ENCODE results near the gene SMURF2.

SMURF2 gene

DNA sequence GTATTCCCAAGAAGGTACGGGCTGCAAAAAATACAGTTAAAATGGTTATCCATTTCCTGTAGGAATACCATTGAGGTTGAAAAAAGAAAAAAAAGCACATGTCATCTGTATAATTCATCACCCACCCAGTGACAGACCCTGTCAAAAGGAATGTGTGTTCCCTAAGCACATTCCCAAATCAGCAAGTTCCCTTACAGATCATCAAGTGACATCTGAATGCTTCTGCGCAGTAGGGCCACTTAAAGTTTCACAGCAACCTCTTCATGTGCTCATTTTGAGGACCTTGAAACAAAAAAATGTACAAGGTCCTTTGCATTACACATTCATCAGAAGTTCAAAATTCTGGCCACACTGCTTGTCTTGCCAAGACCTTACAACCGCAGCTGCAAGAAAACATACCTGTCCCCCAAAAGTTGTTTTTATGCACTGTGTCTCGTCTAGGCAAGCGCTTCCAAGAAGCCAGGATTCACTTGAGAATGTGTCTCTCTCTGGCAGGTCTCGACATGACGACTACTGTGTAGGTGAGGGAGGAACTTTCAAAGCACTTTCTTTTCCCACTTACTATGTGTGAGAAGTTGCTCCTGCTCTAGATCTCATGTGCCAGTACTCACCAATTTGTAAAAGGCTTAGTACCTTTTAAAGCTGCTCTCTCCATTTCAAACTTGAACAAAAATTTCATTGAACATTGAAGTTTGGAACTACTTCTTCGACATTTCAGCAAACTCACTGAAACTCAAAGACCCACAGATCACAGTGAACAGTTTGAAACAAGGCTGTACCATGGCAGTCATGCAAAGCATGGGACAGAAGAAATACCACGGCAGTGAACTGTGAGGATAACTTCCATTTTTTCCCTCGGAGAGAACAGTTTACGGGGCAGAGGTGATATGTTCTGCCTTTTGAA, 161.0 kb downstream of the SMURF2 start:
- peak; percentile 22 for DNase-seq

DNA sequence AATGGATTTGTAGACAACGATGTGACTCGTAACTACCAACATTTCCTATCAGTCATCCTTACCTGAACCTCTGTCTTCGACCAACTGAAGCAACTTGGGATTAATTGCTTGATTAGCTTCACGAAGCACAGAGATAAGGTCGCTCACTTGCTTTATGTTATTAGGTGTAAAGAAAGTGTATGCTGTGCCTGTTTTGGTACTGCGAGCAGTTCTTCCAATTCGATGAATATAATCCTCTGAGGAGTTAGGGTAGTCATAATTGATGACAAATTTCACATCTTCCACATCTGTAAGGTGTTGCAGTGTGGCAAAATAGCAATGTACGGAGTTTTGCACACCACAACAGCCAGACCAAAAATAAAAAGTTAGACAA, 161.6 kb downstream of the SMURF2 start:
- DNase-seq, result peak; percentile 8

DNA sequence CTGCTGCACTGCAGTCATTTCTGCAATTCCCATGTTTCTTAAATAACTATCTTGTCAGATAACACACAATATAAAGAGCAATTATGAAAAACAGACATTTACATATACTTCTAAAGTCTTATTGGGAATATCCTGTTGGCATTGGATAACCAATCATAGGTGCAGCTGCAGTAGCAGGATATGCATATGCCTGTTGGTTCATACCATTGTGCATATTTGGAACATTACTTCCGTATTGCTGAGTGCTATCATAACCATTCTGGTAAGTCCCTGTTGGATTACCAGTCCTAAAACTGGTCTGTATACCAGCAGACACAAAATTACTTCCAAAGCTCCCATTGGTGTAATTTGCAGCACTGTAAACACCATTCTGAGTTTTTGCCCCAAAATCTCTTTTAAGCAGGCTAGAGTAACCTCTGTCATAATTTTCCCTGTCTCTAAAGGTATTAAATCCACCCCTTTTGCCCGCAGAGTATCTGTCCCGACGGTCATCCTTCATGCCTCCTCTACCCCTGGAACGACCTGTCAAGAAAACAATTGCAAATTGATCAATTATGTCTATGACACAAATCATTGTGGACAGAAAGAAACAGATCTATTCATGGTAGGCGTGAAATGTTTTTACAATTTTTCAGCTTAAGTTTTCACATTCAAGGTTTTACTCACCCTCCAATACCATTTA, 162.2 kb downstream of the SMURF2 start:
- DNase-seq, result peak; percentile 26

DNA sequence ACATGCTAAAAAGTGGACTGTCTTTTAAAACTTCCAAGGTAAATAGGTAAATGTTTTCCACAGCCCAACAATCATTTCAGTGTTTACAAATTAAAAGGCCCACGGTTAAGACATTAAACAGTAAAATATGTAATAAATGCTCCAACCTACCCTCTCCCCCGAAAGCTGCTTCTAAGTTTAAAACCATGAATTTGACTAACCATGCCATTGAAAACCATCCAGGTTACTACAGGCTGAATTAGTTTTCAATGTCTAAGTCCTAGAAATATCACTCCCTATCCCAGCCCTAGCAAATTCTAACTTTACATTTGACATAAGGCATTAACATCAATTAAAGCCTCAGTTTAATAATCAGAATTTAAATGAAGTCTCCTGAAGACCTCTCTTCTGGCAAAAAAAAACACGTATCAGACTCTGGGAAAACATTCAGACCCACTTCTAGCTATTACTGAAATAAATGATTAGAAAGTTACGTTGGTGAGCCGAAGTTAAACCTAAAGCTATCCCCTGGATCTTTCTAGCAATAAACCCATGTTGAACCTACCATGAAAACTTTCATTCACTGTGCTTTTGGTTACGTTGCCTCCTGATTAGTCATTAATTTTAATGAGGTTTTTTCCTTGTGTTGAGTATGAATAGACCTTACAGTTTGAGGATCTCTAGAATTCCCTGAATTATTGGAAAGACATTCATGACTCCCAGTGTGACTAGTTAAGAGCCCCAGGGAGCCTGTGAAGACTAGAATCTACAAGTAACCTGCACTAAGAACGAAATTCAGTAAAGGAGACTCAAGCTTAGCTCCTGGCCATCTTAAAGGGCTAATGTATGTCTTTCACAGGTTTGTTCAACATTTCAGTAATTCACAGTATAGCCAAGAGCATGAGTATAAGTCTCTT, 163.6 kb downstream of the SMURF2 start:
- DNase-seq, result peak; percentile 30

DNA sequence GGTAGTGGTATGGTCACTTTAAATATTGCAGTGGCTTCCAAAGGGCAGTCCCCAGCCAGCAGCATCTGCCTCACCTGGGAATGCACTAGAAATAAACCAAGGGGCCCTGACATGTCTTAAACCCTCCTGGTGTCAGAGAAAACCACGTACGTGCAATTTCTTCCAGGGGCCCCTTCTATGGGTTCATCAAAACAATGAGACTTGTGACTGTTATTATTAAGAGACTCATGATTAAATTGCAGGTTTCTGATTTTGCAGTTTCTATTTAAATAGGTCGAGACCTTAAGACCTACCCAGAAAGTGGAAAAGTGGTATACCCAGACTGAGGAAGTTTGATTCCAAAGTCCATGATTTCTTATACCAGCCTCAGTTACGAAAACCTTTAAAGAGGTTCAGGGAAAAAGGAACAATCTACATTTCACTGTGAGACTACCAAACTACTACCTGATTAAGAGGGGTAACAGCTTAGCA, 164.5 kb downstream of the SMURF2 start:
- DNase-seq, result no peak

DNA sequence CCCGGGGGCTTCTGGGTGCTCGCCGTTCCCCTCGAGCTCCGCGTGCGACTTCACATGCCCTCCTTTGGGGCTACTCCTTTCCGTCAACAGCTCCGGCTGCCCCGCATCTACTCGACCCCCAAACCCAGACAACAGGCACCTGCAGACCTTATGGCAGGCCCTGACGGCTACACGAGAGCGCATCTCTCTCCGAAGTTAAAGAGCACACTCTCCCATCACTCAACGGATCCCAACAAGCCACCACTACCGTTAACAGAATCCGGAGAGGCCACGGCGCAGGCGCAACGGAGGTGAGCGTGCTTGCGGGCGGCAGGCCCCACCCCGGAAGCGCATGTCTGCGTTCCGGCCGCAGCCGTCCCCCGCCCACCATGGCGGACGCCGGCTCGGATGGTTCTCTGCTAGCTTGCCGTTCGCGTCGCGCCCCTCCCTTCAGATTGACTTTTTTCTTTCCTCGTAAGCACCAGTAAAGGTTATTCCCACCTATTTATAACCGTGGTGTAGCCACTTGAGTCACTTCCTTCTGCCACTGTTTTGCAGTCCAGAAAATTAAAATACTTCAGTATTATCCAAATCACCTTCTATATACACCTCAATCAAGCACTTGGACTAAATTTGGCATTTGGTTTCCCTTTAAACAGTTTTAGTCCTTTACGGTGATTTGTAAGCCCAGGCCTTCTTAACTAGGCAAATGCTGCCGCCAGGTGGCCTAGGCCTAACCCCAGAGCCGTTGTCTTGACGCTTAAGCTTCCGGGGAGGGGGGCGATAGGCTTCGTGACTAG, 165.1 kb downstream of the SMURF2 start, which contains the start of gene POLG2:
Gene POLG2, minus strand, starts transcription at position 269 of the 779 bp plus-strand sequence. Its CDS starts 86 bp downstream, at position 183.
- peak; percentile 96 for DNase-seq

DNA sequence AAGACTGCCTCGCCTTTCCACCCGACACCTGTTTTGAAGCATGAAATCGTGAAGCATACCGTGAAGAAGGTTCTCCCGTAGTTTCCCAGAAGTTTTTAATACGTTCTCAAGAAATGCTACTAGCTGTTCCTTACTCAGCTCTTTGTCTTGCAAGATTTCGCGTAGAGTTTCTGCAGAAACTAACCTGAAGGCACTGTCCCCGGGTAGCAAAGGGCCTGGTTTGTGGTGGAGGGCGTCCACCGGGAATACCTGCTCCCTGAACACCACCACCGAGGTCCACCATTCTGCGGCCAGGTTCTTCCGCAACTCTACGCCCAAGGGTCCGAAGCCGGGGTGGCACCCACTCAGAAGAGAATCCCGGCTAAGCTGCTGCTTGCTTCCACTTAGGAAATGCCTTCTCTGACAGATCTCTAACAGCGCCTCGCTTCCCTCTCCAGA, 165.7 kb downstream of the SMURF2 start:
- DNase-seq, result no peak

Data from CD4-positive, alpha-beta T cell treated with Interleukin-10 for 1 hour (primary cell).